Measurements from ENCODE around the gene LMBR1L.

DNA sequence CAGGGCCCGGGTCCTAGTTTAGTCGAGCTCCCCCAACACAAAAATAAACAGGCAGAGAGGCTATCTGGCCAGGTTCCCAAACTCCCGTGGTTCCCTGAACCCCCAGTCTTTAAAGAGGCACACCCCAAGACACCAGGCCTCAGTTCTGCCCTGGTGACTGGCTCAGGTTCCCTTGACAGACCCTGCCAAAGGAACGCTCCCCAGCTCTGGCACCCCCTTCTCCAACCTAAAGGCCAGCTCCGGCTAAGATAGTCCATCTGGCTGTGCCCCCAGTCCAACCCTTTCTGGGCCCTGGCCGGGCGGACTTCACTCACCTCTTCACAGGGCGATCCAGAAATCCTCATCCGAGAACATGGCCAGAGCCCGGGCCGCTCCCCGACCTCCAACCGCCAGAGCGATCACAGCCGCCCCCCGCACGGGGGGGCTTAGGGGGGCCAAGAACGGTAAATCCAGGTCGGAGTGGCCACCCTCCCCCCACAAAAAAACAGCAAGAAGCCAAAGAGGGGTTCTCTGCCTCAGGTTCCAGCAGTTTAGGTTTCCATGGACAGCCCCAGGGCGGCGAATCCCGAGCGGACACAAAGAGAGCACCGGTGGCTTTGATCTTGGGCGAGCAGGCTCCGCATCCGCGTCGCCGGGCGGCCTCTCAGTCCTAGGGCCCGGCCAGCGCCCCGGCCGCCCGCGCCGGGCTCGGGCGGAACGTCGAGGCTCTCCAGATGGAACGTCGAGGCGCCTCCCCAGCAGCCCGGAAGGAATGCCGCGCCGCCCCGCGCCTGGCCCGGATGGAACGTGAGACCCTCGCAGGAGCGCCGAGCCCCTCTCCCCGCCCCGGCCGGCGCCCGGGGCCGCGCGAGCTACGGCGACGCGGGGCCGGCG lies 51.1 kb downstream of the LMBR1L start:
- no peak for TF ChIP-seq POLR2A (IDR thresholded peaks at IDR 0.05; ENCODE audit: low read depth, low read length)
- no peak for TF ChIP-seq TAF1 (IDR thresholded peaks at IDR 0.05; ENCODE audit: low read depth, low read length)
- TF ChIP-seq POLR2AphosphoS5 (IDR thresholded peaks at IDR 0.05; ENCODE audit: low read depth, low read length) = no peak
- TF ChIP-seq SPI1 (IDR thresholded peaks at IDR 0.05; ENCODE audit: low read depth, low read length) = no peak
- TF ChIP-seq PAX5 (IDR thresholded peaks at IDR 0.05; ENCODE audit: insufficient read depth, low read length, severe bottlenecking) = no peak

All from GM12891 (cell line).